Kidney (tissue), 14 donors: ENCODE measurements around the gene C1orf141. TPM values are rescaled to one million over a fixed set of nuclear protein-coding genes. Genes with fewer than 3 reads are reported as not detected.

ENCODE experiments used
- DNase-seq, 5 donors: peaks; one replicate each; pipeline ENCODE4 v3.0.0-alpha.2; 2013 to 2020
- FAIRE-seq: peaks from 2 replicates; lab custom pipeline; 2012; peaks lifted over from hg19 to GRCh38; lab: Jason Lieb, UNC
- H3K27ac ChIP-seq, 2 donors: one replicate each; pipeline ENCODE4 v1.7.0; 2013; ENCODE audit warnings: low read depth in 2 of 2, low read length in 2 of 2, inconsistent platforms in 1 of 2
- H3K27me3 ChIP-seq: one replicate; pipeline ENCODE4 v1.7.1; 2013; ENCODE audit warnings: low read length, inconsistent platforms; ENCODE audit not compliant: control insufficient read depth, insufficient read depth
- H3K36me3 ChIP-seq, 3 donors: one replicate each; pipeline versions ENCODE4 v1.7.0 to v1.7.1; 2013; ENCODE audit warnings: low read length in 3 of 3, control low read depth in 1 of 3, inconsistent platforms in 1 of 3; ENCODE audit not compliant: insufficient read depth in 3 of 3, control insufficient read depth in 2 of 3
- H3K4me1 ChIP-seq, 3 donors: one replicate each; pipeline versions ENCODE4 v1.7.0 to v1.7.1; 2013; ENCODE audit warnings: low read length in 3 of 3, inconsistent platforms in 1 of 3, low read depth in 1 of 3; ENCODE audit not compliant: control insufficient read depth in 2 of 3, insufficient read depth in 2 of 3
- H3K4me3 ChIP-seq, 3 donors: one replicate each; pipeline versions ENCODE4 v1.7.0 to v1.8.1; 2013; ENCODE audit warnings: low read length in 3 of 3, control low read depth in 1 of 3, inconsistent platforms in 1 of 3
- H3K9ac ChIP-seq, 3 donors: one replicate each; pipeline versions ENCODE4 v1.7.0 to v1.7.1; 2013; ENCODE audit warnings: low read length in 3 of 3, control low read depth in 1 of 3, inconsistent platforms in 1 of 3
- H3K9me3 ChIP-seq, 3 donors: one replicate each; pipeline versions ENCODE4 v1.7.0 to v1.7.1; 2013; ENCODE audit warnings: low read length in 3 of 3, control low read depth in 1 of 3, inconsistent platforms in 1 of 3; ENCODE audit not compliant: control insufficient read depth in 2 of 3, insufficient read depth in 1 of 3
- CTCF ChIP-seq: IDR thresholded peaks from 3 replicates; pipeline ENCODE4 v1.5.1; 2012; ENCODE audit warnings: mild to moderate bottlenecking, moderate library complexity, borderline replicate concordance; ENCODE audit not compliant: insufficient read depth; ENCODE audit errors: extremely low read depth
- intact Hi-C: fragments of 100-400 bp; cut with DNase I; formaldehyde crosslinking; loops from one replicate; pipeline ENCODE4 v1.11.1; 2022
- polyA plus RNA-seq: library from polyadenylated mRNA; stranded (reverse); fragments of 350-450 nt; fragmentation: Illumina TruSeq; extraction: RNeasy Lipid Tissue Mini Kit (QIAGEN cat#74804); gene quantifications from one replicate; pipeline ENCODE4 v1.2.3, GENCODE V29; 2014; ENCODE audit warnings: low read depth, low replicate concordance; ENCODE audit not compliant: insufficient read depth
- total RNA-seq: library from RNA; stranded (reverse); fragmentation: NEBNext Ultra II Directional; extraction: Animal tissue kit (Norgen Biotek cat#: 25700); gene quantifications from one replicate; pipeline ENCODE4 v1.2.1, GENCODE V29; 2021
- donor health status: control.
- donor health status: control.
- donor health status: control.
- donor health status: control.
- donor health status: control.
- donor health status: DM: yes; HTN: yes; CAD: no.
- donor health status: Normal renal cell carcinoma (clear cell type).

Gene C1orf141
- total and polyA plus RNA-seq, 2 donors from 2014 or later, result not detected

- peaks cover 0 to 12% (median 3%) of the 10 kb centered on the region in 3 donors for H3K4me1 ChIP-seq
- no peak for FAIRE-seq
Measured at GRCh38 chr1:67135354-67135753, 584 bp upstream of the C1orf141 start.

GRCh38 chr1:67133177-67133576, 1.6 kb downstream of the C1orf141 start:
- H3K36me3 ChIP-seq, result no peaks in the 10 kb centered on the region
- no peak for DNase-seq
- H3K4me1 ChIP-seq, result peaks cover 0 to 6% (median 3%) of the 10 kb centered on the region in 3 donors
- no peaks in the 10 kb centered on the region for H3K27me3 ChIP-seq
- no peak overlapping the region for H3K4me3 ChIP-seq
- H3K9ac ChIP-seq, result no peak overlapping the region
- intact Hi-C loops, result loop anchor here (10.0 kb wide), 1 partner anchor 138 kb away; no protein-coding TSS in a partner anchor
- no peak overlapping the region for H3K27ac ChIP-seq
- no peak for TF ChIP-seq CTCF
- H3K9me3 ChIP-seq, result no peaks in the 10 kb centered on the region
- no peak for FAIRE-seq

More at GRCh38 chr1:67135354-67135753, 584 bp upstream of the C1orf141 start:
- Histone ChIP-seq H3K27ac (no peak overlapping the region), H3K4me3 (peak overlapping the region in 2 of 3 donors; percentile 21 to 65), H3K9ac (no peak overlapping the region), H3K9me3 (no peaks in the 10 kb centered on the region), H3K36me3 (no peaks in the 10 kb centered on the region), H3K27me3 (no peaks in the 10 kb centered on the region)
- peak in 2 of 5 donors; percentile 6 to 25 for DNase-seq
- intact Hi-C loops, result loop anchor here (10.0 kb wide), 1 partner anchor 141 kb away; no protein-coding TSS in a partner anchor
- TF ChIP-seq CTCF, result no peak

- H3K4me1 ChIP-seq, result peaks cover 0 to 6% (median 3%) of the 10 kb centered on the region in 3 donors
- H3K9me3 ChIP-seq, result no peaks in the 10 kb centered on the region
- H3K4me3 ChIP-seq, result no peak overlapping the region
- H3K27ac ChIP-seq, result no peak overlapping the region
- no peak for TF ChIP-seq CTCF
- DNase-seq (no peak), FAIRE-seq (no peak)
- intact Hi-C loops, result loop anchor here (10.0 kb wide), 1 partner anchor 136 kb away; no protein-coding TSS in a partner anchor
- no peaks in the 10 kb centered on the region for H3K36me3 ChIP-seq
- no peaks in the 10 kb centered on the region for H3K27me3 ChIP-seq
- H3K9ac ChIP-seq, result no peak overlapping the region
Measured at GRCh38 chr1:67130673-67131072, 4.1 kb downstream of the C1orf141 start.

- Histone ChIP-seq H3K4me3 (no peak overlapping the region), H3K27ac (no peak overlapping the region), H3K36me3 (no peaks in the 10 kb centered on the region), H3K9me3 (no peaks in the 10 kb centered on the region), H3K4me1 (no peaks in the 10 kb centered on the region), H3K27me3 (no peaks in the 10 kb centered on the region), H3K9ac (no peak overlapping the region)
- no peak for FAIRE-seq
- DNase-seq, result no peak
- no peak for TF ChIP-seq CTCF
- intact Hi-C loops, result no loop called here
Measured at GRCh38 chr1:67126974-67127373, 7.8 kb downstream of the C1orf141 start.
